ENCODE measurements around the gene AFF2. TPM values are rescaled to one million over a fixed set of nuclear protein-coding genes. Genes with fewer than 3 reads are reported as not detected.
A peak's percentile ranks its signal among the peaks of the same experiment; 100 is the strongest.

The AFF2 gene
- total RNA-seq, 1 experiment from 2014 or later: 0.19 TPM

- BruUV-seq (replicated peaks): no TSS peak
- Mint-ChIP-seq H3K36me3 (ENCODE audit: insufficient read depth, unreplicated experiment) (no peaks in the 10 kb centered on the region), H3K4me3 (ENCODE audit: unreplicated experiment) (no peak overlapping the region), H3K27ac (ENCODE audit: low read depth, unreplicated experiment) (no peak overlapping the region), H3K27me3 (ENCODE audit: insufficient read depth, unreplicated experiment) (no peaks in the 10 kb centered on the region), H3K4me1 (ENCODE audit: insufficient read depth, unreplicated experiment) (peaks cover 5% of the 10 kb centered on the region), H3K9me3 (ENCODE audit: unreplicated experiment) (peaks cover 15% of the 10 kb centered on the region)
- POLR2A ChIA-PET: no interaction called here
- intact Hi-C loops (cut with micrococcal nuclease): no loop called here
- TF ChIP-seq CTCF (IDR thresholded peaks at IDR 0.05; ENCODE audit: unreplicated experiment): no peak
- no peak for DNase-seq (ENCODE audit: unreplicated experiment)
- CTCF ChIA-PET: no interaction called here
Observed at GRCh38 chrX:148942754-148943153, 442.3 kb downstream of the AFF2 start.

GRCh38 chrX:148947399-148947975 is 447.1 kb downstream of the AFF2 start:
- ChIA-PET POLR2A (interaction anchor here (0.5 to 0.8 kb wide), 2 partner anchors 19 to 367 kb away, joined by 3 to 4 read pairs; no protein-coding TSS in a partner anchor), CTCF (no interaction called here)
- H3K4me1 Mint-ChIP-seq (ENCODE audit: insufficient read depth, unreplicated experiment): peaks cover 17% of the 10 kb centered on the region
- H3K9me3 Mint-ChIP-seq (ENCODE audit: unreplicated experiment): no peaks in the 10 kb centered on the region
- BruUV-seq (replicated peaks): no TSS peak
- intact Hi-C loops (cut with micrococcal nuclease): no loop called here
- no peak overlapping the region for H3K27ac Mint-ChIP-seq (ENCODE audit: low read depth, unreplicated experiment)
- H3K36me3 Mint-ChIP-seq (ENCODE audit: insufficient read depth, unreplicated experiment): no peaks in the 10 kb centered on the region
- DNase-seq (ENCODE audit: unreplicated experiment): no peak
- H3K27me3 Mint-ChIP-seq (ENCODE audit: insufficient read depth, unreplicated experiment): no peaks in the 10 kb centered on the region
- H3K4me3 Mint-ChIP-seq (ENCODE audit: unreplicated experiment): no peak overlapping the region
- TF ChIP-seq CTCF (IDR thresholded peaks at IDR 0.05; ENCODE audit: unreplicated experiment): no peak

- intact Hi-C loops (cut with micrococcal nuclease): no loop called here
- POLR2A ChIA-PET: no interaction called here
- peaks cover 7% of the 10 kb centered on the region for H3K4me1 Mint-ChIP-seq (ENCODE audit: insufficient read depth, unreplicated experiment)
- H3K27ac Mint-ChIP-seq (ENCODE audit: low read depth, unreplicated experiment): no peak overlapping the region
- no TSS peak for BruUV-seq (replicated peaks)
- no peak overlapping the region for H3K4me3 Mint-ChIP-seq (ENCODE audit: unreplicated experiment)
- TF ChIP-seq CTCF (IDR thresholded peaks at IDR 0.05; ENCODE audit: unreplicated experiment): no peak
- CTCF ChIA-PET: no interaction called here
- H3K9me3 Mint-ChIP-seq (ENCODE audit: unreplicated experiment): peaks cover 12% of the 10 kb centered on the region
- no peaks in the 10 kb centered on the region for H3K27me3 Mint-ChIP-seq (ENCODE audit: insufficient read depth, unreplicated experiment)
- DNase-seq (ENCODE audit: unreplicated experiment): no peak
- no peaks in the 10 kb centered on the region for H3K36me3 Mint-ChIP-seq (ENCODE audit: insufficient read depth, unreplicated experiment)
Observed at GRCh38 chrX:148956352-148956751, 455.9 kb downstream of the AFF2 start.

- Mint-ChIP-seq H3K27ac (ENCODE audit: low read depth, unreplicated experiment) (no peak overlapping the region), H3K27me3 (ENCODE audit: insufficient read depth, unreplicated experiment) (no peaks in the 10 kb centered on the region), H3K36me3 (ENCODE audit: insufficient read depth, unreplicated experiment) (no peaks in the 10 kb centered on the region), H3K4me3 (ENCODE audit: unreplicated experiment) (no peak overlapping the region), H3K4me1 (ENCODE audit: insufficient read depth, unreplicated experiment) (peaks cover 7% of the 10 kb centered on the region), H3K9me3 (ENCODE audit: unreplicated experiment) (peaks cover 18% of the 10 kb centered on the region)
- POLR2A ChIA-PET: no interaction called here
- DNase-seq (ENCODE audit: unreplicated experiment): peak; percentile 16
- intact Hi-C loops (cut with micrococcal nuclease): no loop called here
- CTCF ChIA-PET: interaction anchor here (0.5 to 0.7 kb wide), 2 partner anchors 428 to 899 kb away, joined by 3 read pairs; no protein-coding TSS in a partner anchor
- no peak for TF ChIP-seq CTCF (IDR thresholded peaks at IDR 0.05; ENCODE audit: unreplicated experiment)
- BruUV-seq (replicated peaks): no TSS peak
Observed at GRCh38 chrX:148958901-148959300, 458.5 kb downstream of the AFF2 start.
